Body of pancreas (tissue), 4 donors: ENCODE results near the gene TGM4.

Experiments used
- POLR2A ChIP-seq, 3 donors: fragments of 450-650 bp; IDR thresholded peaks; one replicate each; pipeline ENCODE4 v1.6.1; 2016; ENCODE audit warnings: antibody characterized with exemption in 3 of 3, mild to moderate bottlenecking in 2 of 3
- TF ChIP-seq, protein P1 (sequence below), 7 experiments: fragments of 450-650 bp in 4 of 7; fragments of 200-600 bp in 3 of 7; sonication (generic) in 3 of 7; IDR thresholded peaks; one replicate each; pipeline ENCODE4 v1.5.1; 2016 to 2019; ENCODE audit warnings: antibody characterized with exemption in 7 of 7

GRCh38 chr3:44890258-44890657, 15.8 kb downstream of the TGM4 start:
- TF ChIP-seq, protein P1, sequence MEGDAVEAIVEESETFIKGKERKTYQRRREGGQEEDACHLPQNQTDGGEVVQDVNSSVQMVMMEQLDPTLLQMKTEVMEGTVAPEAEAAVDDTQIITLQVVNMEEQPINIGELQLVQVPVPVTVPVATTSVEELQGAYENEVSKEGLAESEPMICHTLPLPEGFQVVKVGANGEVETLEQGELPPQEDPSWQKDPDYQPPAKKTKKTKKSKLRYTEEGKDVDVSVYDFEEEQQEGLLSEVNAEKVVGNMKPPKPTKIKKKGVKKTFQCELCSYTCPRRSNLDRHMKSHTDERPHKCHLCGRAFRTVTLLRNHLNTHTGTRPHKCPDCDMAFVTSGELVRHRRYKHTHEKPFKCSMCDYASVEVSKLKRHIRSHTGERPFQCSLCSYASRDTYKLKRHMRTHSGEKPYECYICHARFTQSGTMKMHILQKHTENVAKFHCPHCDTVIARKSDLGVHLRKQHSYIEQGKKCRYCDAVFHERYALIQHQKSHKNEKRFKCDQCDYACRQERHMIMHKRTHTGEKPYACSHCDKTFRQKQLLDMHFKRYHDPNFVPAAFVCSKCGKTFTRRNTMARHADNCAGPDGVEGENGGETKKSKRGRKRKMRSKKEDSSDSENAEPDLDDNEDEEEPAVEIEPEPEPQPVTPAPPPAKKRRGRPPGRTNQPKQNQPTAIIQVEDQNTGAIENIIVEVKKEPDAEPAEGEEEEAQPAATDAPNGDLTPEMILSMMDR (IDR thresholded peaks at IDR 0.05), result no peak
- TF ChIP-seq POLR2A (IDR thresholded peaks at IDR 0.05), result no peak
